K562 (cell line): ENCODE data around the gene ZBTB24. TPM values are rescaled to one million over a fixed set of nuclear protein-coding genes. Genes with fewer than 3 reads are reported as not detected.
A peak's percentile ranks its signal among the peaks of the same experiment; 100 is the strongest.

Source experiments
- ASH1L ChIP-seq: fragments of 450-650 bp; IDR thresholded peaks from 2 replicates; pipeline ENCODE4 v1.6.1; 2018; ENCODE audit warnings: borderline replicate concordance, mild to moderate bottlenecking, low read depth; ENCODE audit not compliant: partially characterized antibody
- BRF1 ChIP-seq: IDR thresholded peaks from 3 replicates; pipeline ENCODE4 v1.6.1; 2011; ENCODE audit warnings: borderline replicate concordance, mild to moderate bottlenecking; ENCODE audit not compliant: insufficient read length; ENCODE audit errors: extremely low read depth
- DNMT1 ChIP-seq: fragments of 450-650 bp; IDR thresholded peaks from 2 replicates; pipeline ENCODE4 v1.6.1; 2016; ENCODE audit warnings: antibody characterized with exemption, mild to moderate bottlenecking
- EP400 ChIP-seq: fragments of 450-650 bp; IDR thresholded peaks from 2 replicates; pipeline ENCODE4 v1.6.1; 2017; ENCODE audit warnings: antibody characterized with exemption, mild to moderate bottlenecking, moderate library complexity
- FIP1L1 ChIP-seq: fragments of 200-400 bp; formaldehyde crosslinking; IDR thresholded peaks from 2 replicates; pipeline ENCODE4 v1.6.1; 2018; ENCODE audit warnings: mild to moderate bottlenecking, low read depth, low read length; ENCODE audit not compliant: poor library complexity, severe bottlenecking
- GABPB2 ChIP-seq: fragments of 250-450 bp; sonication (Bioruptor Pico); conservative IDR thresholded peaks from 2 replicates; pipeline ENCODE4 v1.5.1; 2021; ENCODE audit warnings: mild to moderate bottlenecking
- GATAD2B ChIP-seq: fragments of 450-650 bp; IDR thresholded peaks from 2 replicates; pipeline ENCODE4 v1.6.1; 2017; ENCODE audit warnings: mild to moderate bottlenecking, borderline replicate concordance
- ILF3 ChIP-seq: fragments of 450-650 bp; IDR thresholded peaks from 2 replicates; pipeline ENCODE4 v1.6.1; 2018; ENCODE audit warnings: antibody characterized with exemption, mild to moderate bottlenecking, moderate library complexity, borderline replicate concordance
- MCM2 ChIP-seq: fragments of 450-650 bp; IDR thresholded peaks from 2 replicates; pipeline ENCODE4 v1.6.1; 2017; ENCODE audit warnings: low read depth, mild to moderate bottlenecking
- NCOA6 ChIP-seq: fragments of 450-650 bp; IDR thresholded peaks from 2 replicates; pipeline ENCODE4 v1.6.1; 2017; ENCODE audit warnings: mild to moderate bottlenecking
- NFIX ChIP-seq: fragments of 250-450 bp; sonication (Bioruptor Pico); IDR thresholded peaks from 2 replicates; pipeline ENCODE4 v1.4.0; 2020; ENCODE audit warnings: low read depth, mild to moderate bottlenecking, moderate library complexity
- NKRF ChIP-seq: fragments of 450-650 bp; IDR thresholded peaks from 2 replicates; pipeline ENCODE4 v1.6.1; 2016; ENCODE audit warnings: borderline replicate concordance
- PHB2 ChIP-seq: fragments of 450-650 bp; IDR thresholded peaks from 2 replicates; pipeline ENCODE4 v1.6.1; 2017; ENCODE audit warnings: low read depth
- RAD21 ChIP-seq, 2 experiments: fragments of 250-450 bp in 1 of 2; fragments of 450-650 bp in 1 of 2; sonication (Bioruptor Pico) in 1 of 2; formaldehyde crosslinking in 1 of 2; IDR thresholded peaks in 1 of 2; conservative IDR thresholded peaks in 1 of 2; 2 replicates each; pipeline versions ENCODE4 v1.4.0 to v1.8.0; 2020 to 2022; ENCODE audit warnings: mild to moderate bottlenecking in 2 of 2, moderate library complexity in 1 of 2
- RBM22 ChIP-seq: fragments of 200-400 bp; formaldehyde crosslinking; IDR thresholded peaks from 2 replicates; pipeline ENCODE4 v1.6.1; 2018; ENCODE audit warnings: low read length, low read depth; ENCODE audit not compliant: poor library complexity, severe bottlenecking
- SAFB2 ChIP-seq: fragments of 200-400 bp; formaldehyde crosslinking; IDR thresholded peaks from 2 replicates; pipeline ENCODE4 v1.6.1; 2018; ENCODE audit warnings: borderline replicate concordance, low read length, low read depth, moderate library complexity; ENCODE audit not compliant: severe bottlenecking
- TAL1 ChIP-seq: fragments of 450-650 bp; IDR thresholded peaks from 2 replicates; pipeline ENCODE4 v1.6.1; 2016; ENCODE audit warnings: mild to moderate bottlenecking
- THAP7 ChIP-seq: fragments of 250-450 bp; sonication (Bioruptor Pico); IDR thresholded peaks from 2 replicates; pipeline ENCODE4 v1.5.0; 2021
- ZNF212 ChIP-seq: fragments of 450-650 bp; formaldehyde crosslinking; IDR thresholded peaks from 2 replicates; pipeline ENCODE4 v1.4.0; 2020; ENCODE audit warnings: mild to moderate bottlenecking
- ZNF431 ChIP-seq: sonication (generic); formaldehyde crosslinking; IDR thresholded peaks from 2 replicates; pipeline ENCODE4 v1.8.0; 2022; ENCODE audit warnings: mild to moderate bottlenecking, missing genetic modification reagents
- ZNF592 ChIP-seq: fragments of 450-650 bp; IDR thresholded peaks from 2 replicates; pipeline ENCODE4 v1.6.1; 2017; ENCODE audit warnings: antibody characterized with exemption, mild to moderate bottlenecking
- ZNF766 ChIP-seq: fragments of 200-800 bp; sonication (Bioruptor generic); conservative IDR thresholded peaks from 2 replicates; pipeline ENCODE4 v1.6.1; 2016; ENCODE audit warnings: missing genetic modification characterization, missing compliant biosample characterization
- ZNF79 ChIP-seq: fragments of 250-450 bp; sonication (Bioruptor Pico); IDR thresholded peaks from 2 replicates; pipeline ENCODE4 v1.4.0; 2020; ENCODE audit warnings: low read depth, mild to moderate bottlenecking, moderate library complexity
- polyA plus RNA-seq, 8 experiments: library from polyadenylated mRNA; depleted of rRNA in 4 of 8; stranded (reverse) in 5 of 8; unstranded in 3 of 8; fragments of >200 nt; fragmentation: Nextera tagmentation in 2 of 8; fragmentation: Illumina TruSeq in 1 of 8; extraction: Ambion mirVana in 2 of 8; extraction: Trizol in 1 of 8; gene quantifications; 2 replicates each; pipeline versions ENCODE4 v1.2.1 to v1.2.3, GENCODE V29; 2011 to 2014; ENCODE audit warnings: inconsistent platforms in 1 of 8, missing spikeins in 1 of 8
- total RNA-seq, 7 experiments: library from RNA; depleted of rRNA in 6 of 7; stranded (reverse); fragments of >200 nt in 6 of 7; fragmentation: Illumina TruSeq in 2 of 7; extraction: Trizol in 2 of 7; gene quantifications; 2 replicates each; pipeline versions ENCODE4 v1.2.1 to v1.2.3, GENCODE V29; 2011 to 2021; ENCODE audit warnings: low replicate concordance in 1 of 7

Gene ZBTB24
- total and polyA plus RNA-seq, 9 of the 15 experiments (the other 6 are each of a cell fraction or from before 2014, with no cell fraction given) = 2.0 to 16.7 (median 8.3) TPM

- TF ChIP-seq RAD21 (CRISPR knock-in tag; conservative IDR thresholded peaks at IDR 0.05 in 1 of 2, IDR thresholded peaks at IDR 0.05 in 1 of 2) = no peak
- TF ChIP-seq NKRF = no peak
- no peak for TF ChIP-seq ZNF79 (CRISPR knock-in tag)
- no peak for TF ChIP-seq NCOA6
- no peak for TF ChIP-seq ZNF212 (CRISPR knock-in tag)
- no peak for TF ChIP-seq RBM22
- no peak for TF ChIP-seq ILF3
- TF ChIP-seq ASH1L = no peak
- no peak for TF ChIP-seq FIP1L1
- TF ChIP-seq NFIX (CRISPR knock-in tag) = no peak
- no peak for TF ChIP-seq EP400
- no peak for TF ChIP-seq DNMT1
- TF ChIP-seq ZNF592 = no peak
- peak; percentile 73 for TF ChIP-seq GATAD2B
- TF ChIP-seq THAP7 (CRISPR knock-in tag) = no peak
- TF ChIP-seq PHB2 = no peak
- TF ChIP-seq SAFB2 = no peak
- no peak for TF ChIP-seq GABPB2 (CRISPR knock-in tag)
- TF ChIP-seq BRF1 = no peak
- no peak for TF ChIP-seq TAL1
- TF ChIP-seq MCM2 = no peak
- no peak for TF ChIP-seq ZNF766 (CRISPR knock-in tag)
- TF ChIP-seq ZNF431 (CRISPR knock-in tag) = no peak
Observed at GRCh38 chr6:109482905-109483734, at the start of gene ZBTB24 (continued).
